Esophagus squamous epithelium (tissue), 4 donors: ENCODE results near the gene CENPQ.

ENCODE experiments used
- CTCF ChIP-seq, 6 experiments: fragments of 450-650 bp in 4 of 6; fragments of 200-600 bp in 2 of 6; sonication (generic) in 2 of 6; IDR thresholded peaks; one replicate each; pipeline ENCODE4 v1.5.1; 2016 to 2019; ENCODE audit warnings: antibody characterized with exemption in 6 of 6, mild to moderate bottlenecking in 4 of 6, moderate library complexity in 4 of 6
- POLR2A ChIP-seq, 4 donors: fragments of 450-650 bp; IDR thresholded peaks; one replicate each; pipeline ENCODE4 v1.6.1; 2017; ENCODE audit warnings: antibody characterized with exemption in 4 of 4, mild to moderate bottlenecking in 4 of 4, moderate library complexity in 3 of 4

- TF ChIP-seq CTCF (IDR thresholded peaks at IDR 0.05), result no peak
- no peak for TF ChIP-seq POLR2A (IDR thresholded peaks at IDR 0.05)
Measured at GRCh38 chr6:49515485-49516146, 52.4 kb downstream of the CENPQ start.
